GM18499 (cell line): Measurements from ENCODE around the gene ACAA2.

Source experiments
- ATAC-seq: cut with Tn5 transposase; IDR thresholded peaks from one replicate; pipeline ENCODE4 v1.9.1; 2021; ENCODE audit warnings: moderate number of reproducible peaks; ENCODE audit not compliant: insufficient read depth, unreplicated experiment

Gene ACAA2

GRCh38 chr18:49745045-49746014, 68.0 kb downstream of the ACAA2 start:
- ATAC-seq: no peak

DNA sequence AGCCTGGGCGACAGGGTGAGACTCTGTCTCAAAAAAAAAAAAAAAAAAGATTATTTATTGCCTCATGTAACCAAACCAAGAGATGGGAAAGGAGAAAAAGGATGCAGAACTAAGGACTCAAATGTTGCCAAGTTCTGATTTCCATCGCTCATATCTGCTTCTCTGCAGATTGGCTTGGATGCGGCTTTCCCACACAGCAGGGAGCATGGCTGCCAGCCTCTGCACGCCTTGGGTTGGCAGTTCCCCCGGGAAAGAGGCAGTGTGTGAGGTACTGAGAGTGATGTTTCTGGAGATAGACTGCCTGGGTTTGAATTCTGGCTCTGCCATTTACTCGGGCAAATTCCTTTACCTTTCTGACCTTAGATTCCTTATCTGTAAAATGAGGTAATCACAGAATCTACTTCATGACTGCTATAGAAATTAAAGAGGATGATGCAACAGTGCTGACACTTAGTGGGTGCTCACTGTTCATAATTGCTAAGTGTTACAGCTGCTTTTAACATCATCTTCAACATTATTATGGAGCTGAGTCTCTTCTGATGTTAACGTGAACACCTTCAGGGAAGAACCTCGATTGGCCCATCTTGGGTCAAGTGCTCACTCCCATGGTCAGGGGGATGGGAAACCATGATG, 68.8 kb downstream of the ACAA2 start:
- no peak for ATAC-seq

- ATAC-seq: no peak
These were observed 70.2 kb downstream of the ACAA2 start for GRCh38 chr18:49743117-49743567.

- ATAC-seq: no peak
These were observed 70.8 kb downstream of the ACAA2 start for GRCh38 chr18:49742316-49743116.

DNA sequence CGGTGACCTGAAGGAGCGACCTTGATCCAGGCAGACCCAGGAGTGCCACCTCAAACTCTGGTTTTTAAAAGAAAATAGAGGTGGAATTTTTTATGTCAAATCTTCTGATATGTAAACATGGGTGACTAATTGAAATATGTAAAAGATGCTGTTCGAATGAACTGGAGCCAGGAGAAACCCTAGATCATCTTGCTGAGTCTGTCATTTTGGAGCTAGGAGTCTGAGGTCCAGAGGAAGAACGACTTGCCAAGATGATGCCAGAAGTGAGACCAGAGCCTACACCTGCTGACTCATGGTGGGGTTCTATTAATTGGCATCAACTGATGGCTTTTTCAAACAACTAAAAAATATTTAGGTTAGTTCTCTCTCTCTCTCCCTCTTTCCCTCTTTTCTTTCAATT, 74.1 kb downstream of the ACAA2 start:
- ATAC-seq: no peak

GRCh38 chr18:49738721-49739120, 74.6 kb downstream of the ACAA2 start:
- ATAC-seq: no peak

DNA sequence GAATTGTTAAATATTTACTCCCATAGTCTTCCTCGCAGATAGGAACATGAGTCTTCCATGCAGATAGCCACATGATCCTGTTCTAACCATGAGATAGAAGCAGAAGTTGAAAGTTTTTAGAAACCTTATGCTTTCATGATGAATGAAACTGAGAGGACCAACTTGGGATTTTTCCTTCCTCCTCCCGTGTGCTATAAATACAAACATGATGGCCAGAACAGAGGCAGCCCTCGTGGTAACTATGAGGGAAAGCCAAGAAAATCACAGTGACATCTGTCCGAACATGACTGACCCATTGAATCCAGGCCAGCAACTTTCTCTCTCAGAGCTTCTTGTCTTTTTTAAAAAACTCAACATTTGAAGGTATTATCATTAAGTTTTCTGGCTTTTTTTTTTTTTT, 78.5 kb downstream of the ACAA2 start:
- no peak for ATAC-seq

GRCh38 chr18:49733896-49734585, 79.3 kb downstream of the ACAA2 start:
- no peak for ATAC-seq

GRCh38 chr18:49733321-49733720, 80.0 kb downstream of the ACAA2 start:
- ATAC-seq: no peak
